GM10266 (cell line): Measurements from ENCODE around the gene STK24.

Experiments
- DNase-seq: peaks from one replicate; pipeline ENCODE4 v3.0.0; 2012; ENCODE audit errors: extremely low spot score
- CTCF ChIP-seq: IDR thresholded peaks from 2 replicates; pipeline ENCODE4 v1.5.1; 2012; ENCODE audit warnings: mild to moderate bottlenecking, low read depth; ENCODE audit not compliant: control insufficient read depth, insufficient read depth; ENCODE audit errors: missing control alignments

Gene STK24

DNA sequence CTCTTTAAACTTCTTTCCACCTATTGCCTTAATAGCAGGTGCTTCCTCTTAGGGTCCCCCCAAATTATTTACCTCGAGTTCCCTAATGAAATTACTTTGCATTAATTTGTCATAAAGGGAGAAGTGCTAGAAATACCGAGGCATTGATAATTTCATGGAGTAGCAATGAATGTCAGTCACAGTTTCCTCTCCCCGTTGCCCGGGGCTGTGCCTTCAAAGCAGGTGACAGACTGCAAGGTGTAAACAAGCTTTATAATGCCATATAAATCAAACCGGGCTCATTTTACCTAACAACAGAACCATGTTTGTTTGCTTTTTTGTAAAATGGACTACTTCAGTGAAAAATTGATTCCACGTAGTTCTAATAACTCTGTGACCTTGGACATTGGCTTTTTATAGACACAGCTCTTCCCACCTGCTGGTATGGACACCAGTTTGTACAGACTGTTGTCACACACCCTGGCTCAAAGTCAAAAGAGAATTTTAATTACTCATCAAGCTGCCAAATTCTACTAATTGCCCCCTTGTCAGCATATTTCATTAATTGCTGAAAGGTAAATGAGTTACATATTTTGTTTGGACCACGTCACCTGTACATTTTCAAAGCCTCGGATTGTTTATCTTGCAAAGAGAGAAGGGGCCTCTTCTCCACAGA, 171.1 kb downstream of the STK24 start:
- DNase-seq, result no peak
- TF ChIP-seq CTCF, result no peak

GRCh38 chr13:98405107-98405571, 171.8 kb downstream of the STK24 start:
- TF ChIP-seq CTCF, result no peak
- DNase-seq, result no peak

DNA sequence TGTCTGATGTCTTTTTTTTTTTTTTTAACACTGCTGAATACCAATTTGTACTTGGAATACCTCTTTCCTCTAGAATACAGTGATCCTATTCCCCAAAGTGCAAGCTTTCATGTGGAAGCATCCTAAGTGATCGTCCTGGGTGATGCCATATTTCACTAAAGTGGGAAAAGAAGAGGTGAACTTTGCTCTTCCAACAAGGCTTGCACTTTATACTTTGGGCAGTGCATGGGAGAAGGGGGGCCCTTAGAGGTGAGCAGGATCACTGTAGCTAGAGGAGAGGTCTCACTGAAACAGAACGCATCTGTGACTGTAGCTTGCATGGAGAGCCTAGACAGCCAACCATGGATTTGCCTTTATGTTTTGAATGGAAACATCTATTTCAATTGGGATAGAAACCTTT, 173.8 kb downstream of the STK24 start:
- no peak for TF ChIP-seq CTCF

DNA sequence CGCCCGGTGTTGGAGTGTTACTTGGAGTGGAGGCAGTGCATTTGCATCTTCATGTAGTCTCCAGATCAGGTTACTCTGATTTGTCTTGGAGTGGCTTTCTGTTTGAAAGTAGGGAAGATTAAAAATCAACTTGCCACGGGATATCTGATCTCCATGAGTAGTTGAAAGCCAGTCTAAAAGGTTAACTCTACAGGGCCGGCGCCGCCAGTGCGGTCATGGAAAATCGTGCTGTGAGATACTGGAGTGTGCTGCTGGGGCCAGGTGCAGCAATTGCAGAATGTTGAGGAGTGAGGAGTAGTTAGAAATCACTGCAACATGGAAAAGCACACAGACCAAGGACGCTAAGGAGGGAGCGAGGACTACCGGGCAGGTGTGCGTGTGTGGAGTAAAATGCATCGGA, 175.0 kb downstream of the STK24 start:
- TF ChIP-seq CTCF, result no peak
- DNase-seq, result no peak

More for the DNA sequence above, 173.8 kb downstream of the STK24 start:
- no peak for DNase-seq

GRCh38 chr13:98399756-98400155, 177.2 kb downstream of the STK24 start:
- no peak for TF ChIP-seq CTCF
- DNase-seq, result no peak

- DNase-seq, result no peak
- no peak for TF ChIP-seq CTCF
Observed at GRCh38 chr13:98398581-98398980, 178.3 kb downstream of the STK24 start.

DNA sequence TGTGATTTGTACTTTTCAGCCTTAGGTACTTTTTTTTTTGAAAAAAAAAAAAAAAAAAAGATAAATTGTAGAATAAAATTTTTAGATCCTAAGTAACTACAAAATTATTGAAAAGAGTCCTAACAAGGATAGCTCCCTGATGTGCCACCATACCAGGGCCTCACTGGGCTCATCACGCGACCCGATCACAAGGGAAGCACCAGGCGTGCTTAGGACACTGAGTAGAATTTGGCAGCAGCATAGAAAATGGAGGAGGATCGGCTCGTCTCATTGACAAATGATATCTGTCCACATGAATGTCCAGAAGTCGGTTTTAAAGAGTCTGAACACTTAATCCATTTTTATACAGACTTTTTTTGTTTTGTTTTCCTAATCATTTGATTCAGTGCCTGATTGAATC, 179.0 kb downstream of the STK24 start:
- no peak for TF ChIP-seq CTCF

More for the DNA sequence above, 179.0 kb downstream of the STK24 start:
- no peak for DNase-seq
